Measurements from ENCODE around the gene RPL19. TPM values are rescaled to one million over a fixed set of nuclear protein-coding genes. Genes with fewer than 3 reads are reported as not detected.

RPL19 gene
- total RNA-seq, 1 donor from 2014 or later: 1,422 TPM

DNA sequence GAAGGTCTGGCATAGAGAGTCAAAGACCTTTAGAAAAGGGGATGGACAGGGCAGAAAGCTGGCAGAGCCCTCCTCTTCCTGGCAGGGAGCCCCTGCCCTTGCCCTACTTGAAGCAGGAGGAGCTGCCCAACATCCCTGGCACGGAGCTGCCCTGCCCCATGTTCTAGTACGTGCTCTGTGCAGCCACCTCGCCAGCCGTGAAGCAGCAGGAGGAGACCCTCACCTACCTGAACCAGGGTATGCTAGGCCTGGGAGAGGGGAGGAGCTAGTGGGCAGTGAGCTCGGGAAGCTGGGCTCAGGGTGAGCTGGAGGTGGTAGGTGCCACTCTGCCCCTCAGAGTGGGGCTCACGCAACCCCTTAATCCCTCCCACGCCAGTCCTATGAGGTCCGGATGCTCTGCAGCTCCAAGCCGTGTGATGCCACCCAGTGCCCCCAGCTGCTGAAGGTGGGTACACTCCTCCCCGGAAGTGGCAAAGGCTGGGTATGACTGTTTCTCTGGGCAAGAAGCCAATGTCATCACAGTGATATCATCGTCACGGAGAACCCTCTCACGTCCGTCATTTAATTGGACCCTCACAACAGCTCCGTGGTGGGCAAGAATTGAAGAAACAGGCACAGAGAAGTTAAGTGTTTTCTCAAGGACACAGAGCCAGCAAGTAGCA, 38.4 kb downstream of the RPL19 start:
- Mint-ChIP-seq H3K27me3 (ENCODE audit: low read depth) (peaks cover 16% of the 10 kb centered on the region), H3K36me3 (no peaks in the 10 kb centered on the region), H3K9me3 (no peaks in the 10 kb centered on the region), H3K4me1 (peaks cover 8% of the 10 kb centered on the region), H3K4me3 (no peak overlapping the region), H3K27ac (no peak overlapping the region)
- no peak for DNase-seq (ENCODE audit: low spot score in 2 of 2, unreplicated experiment in 2 of 2)
- TF ChIP-seq, protein P1, sequence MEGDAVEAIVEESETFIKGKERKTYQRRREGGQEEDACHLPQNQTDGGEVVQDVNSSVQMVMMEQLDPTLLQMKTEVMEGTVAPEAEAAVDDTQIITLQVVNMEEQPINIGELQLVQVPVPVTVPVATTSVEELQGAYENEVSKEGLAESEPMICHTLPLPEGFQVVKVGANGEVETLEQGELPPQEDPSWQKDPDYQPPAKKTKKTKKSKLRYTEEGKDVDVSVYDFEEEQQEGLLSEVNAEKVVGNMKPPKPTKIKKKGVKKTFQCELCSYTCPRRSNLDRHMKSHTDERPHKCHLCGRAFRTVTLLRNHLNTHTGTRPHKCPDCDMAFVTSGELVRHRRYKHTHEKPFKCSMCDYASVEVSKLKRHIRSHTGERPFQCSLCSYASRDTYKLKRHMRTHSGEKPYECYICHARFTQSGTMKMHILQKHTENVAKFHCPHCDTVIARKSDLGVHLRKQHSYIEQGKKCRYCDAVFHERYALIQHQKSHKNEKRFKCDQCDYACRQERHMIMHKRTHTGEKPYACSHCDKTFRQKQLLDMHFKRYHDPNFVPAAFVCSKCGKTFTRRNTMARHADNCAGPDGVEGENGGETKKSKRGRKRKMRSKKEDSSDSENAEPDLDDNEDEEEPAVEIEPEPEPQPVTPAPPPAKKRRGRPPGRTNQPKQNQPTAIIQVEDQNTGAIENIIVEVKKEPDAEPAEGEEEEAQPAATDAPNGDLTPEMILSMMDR (IDR thresholded peaks at IDR 0.05; ENCODE audit: unreplicated experiment): no peak

DNA sequence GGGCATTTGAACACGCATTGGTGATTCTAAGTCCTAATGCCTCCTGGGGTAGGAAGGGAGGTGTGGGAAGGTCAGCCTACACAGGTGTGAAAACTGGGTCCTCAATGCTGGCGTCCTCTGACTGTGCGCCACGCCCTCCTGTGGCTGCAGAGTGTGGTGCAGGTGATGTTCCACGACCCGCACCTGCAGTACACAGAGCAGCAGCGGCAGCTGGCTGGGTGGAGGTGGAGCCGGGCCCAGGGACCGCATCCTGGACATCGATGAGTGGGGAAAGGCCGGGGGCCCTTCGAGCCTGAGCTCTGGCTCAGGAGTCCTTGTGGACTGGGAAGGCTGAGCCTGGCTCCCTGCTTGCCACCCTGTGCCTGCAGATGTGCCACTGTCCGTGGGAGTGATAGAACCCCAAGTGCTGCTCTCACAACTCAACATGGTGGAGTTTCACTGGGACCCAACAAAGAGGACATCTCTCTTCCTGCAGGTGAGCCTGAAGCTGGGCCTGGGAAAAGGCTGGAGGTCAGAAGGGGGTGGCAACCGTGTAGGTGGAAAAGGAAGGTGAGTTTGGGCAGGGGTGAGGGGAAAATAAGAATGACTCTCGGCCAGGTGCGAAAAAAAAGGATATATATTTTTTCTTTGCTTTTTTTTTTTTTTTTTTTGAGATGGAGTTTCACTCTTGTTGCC, 39.7 kb downstream of the RPL19 start:
- peak in 1 of 2 experiments; percentile 70 for DNase-seq (ENCODE audit: low spot score in 2 of 2, unreplicated experiment in 2 of 2)
- Mint-ChIP-seq H3K36me3 (no peaks in the 10 kb centered on the region), H3K27ac (no peak overlapping the region), H3K9me3 (no peaks in the 10 kb centered on the region), H3K4me3 (no peak overlapping the region), H3K27me3 (ENCODE audit: low read depth) (peaks cover 18% of the 10 kb centered on the region), H3K4me1 (peaks cover 10% of the 10 kb centered on the region)
- TF ChIP-seq, protein P1 (IDR thresholded peaks at IDR 0.05; ENCODE audit: unreplicated experiment): peak; percentile 59

DNA sequence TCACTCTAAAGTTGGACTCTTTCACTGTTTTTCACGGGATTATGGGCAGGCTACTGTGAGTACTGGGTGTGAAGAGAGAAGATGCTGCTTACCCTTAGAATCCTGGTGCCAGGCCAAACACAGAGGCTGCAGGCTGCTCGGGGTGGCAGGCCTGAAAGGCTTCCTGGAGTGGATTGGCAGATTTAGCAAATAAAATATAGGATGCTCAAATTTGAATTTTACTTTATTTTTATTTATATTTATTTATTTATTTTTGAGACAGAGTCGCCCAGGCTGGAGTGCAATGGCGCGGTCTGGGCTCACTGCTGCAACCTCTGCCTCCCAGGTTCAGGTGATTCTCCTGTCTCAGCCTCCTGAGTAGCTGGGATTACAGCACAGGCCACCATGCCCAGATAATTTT, 40.5 kb downstream of the RPL19 start:
- H3K27me3 Mint-ChIP-seq (ENCODE audit: low read depth): peaks cover 18% of the 10 kb centered on the region
- no peak for DNase-seq (ENCODE audit: low spot score in 2 of 2, unreplicated experiment in 2 of 2)
- H3K27ac Mint-ChIP-seq: no peak overlapping the region
- TF ChIP-seq, protein P1 (IDR thresholded peaks at IDR 0.05; ENCODE audit: unreplicated experiment): no peak
- H3K4me3 Mint-ChIP-seq: no peak overlapping the region
- H3K36me3 Mint-ChIP-seq: no peaks in the 10 kb centered on the region
- H3K4me1 Mint-ChIP-seq: peaks cover 7% of the 10 kb centered on the region
- no peaks in the 10 kb centered on the region for H3K9me3 Mint-ChIP-seq

DNA sequence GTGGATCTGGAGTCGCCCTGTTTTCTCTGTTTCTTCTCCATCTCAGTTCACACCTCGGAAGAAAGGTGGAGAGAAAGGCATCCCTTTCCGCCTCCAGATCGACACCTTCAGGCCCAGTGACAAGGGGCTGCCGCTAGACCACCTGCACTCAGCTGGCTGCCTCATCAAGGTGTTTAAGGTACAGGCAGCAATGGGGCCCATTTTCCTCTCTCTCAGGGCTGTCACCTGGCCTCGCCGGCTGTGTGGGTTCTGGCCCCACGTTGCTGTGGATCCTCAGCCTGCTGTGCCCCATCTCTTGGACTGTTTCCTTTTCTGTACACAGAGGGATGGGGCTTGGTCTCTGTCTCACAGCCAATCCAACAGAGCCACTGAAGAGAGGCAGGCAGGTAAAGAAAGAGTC, 43.1 kb downstream of the RPL19 start:
- H3K27ac Mint-ChIP-seq: no peak overlapping the region
- peaks cover 2% of the 10 kb centered on the region for H3K4me1 Mint-ChIP-seq
- no peak for DNase-seq (ENCODE audit: low spot score in 2 of 2, unreplicated experiment in 2 of 2)
- no peak overlapping the region for H3K4me3 Mint-ChIP-seq
- no peaks in the 10 kb centered on the region for H3K9me3 Mint-ChIP-seq
- peaks cover 17% of the 10 kb centered on the region for H3K27me3 Mint-ChIP-seq (ENCODE audit: low read depth)
- TF ChIP-seq, protein P1 (IDR thresholded peaks at IDR 0.05; ENCODE audit: unreplicated experiment): no peak
- H3K36me3 Mint-ChIP-seq: no peaks in the 10 kb centered on the region

DNA sequence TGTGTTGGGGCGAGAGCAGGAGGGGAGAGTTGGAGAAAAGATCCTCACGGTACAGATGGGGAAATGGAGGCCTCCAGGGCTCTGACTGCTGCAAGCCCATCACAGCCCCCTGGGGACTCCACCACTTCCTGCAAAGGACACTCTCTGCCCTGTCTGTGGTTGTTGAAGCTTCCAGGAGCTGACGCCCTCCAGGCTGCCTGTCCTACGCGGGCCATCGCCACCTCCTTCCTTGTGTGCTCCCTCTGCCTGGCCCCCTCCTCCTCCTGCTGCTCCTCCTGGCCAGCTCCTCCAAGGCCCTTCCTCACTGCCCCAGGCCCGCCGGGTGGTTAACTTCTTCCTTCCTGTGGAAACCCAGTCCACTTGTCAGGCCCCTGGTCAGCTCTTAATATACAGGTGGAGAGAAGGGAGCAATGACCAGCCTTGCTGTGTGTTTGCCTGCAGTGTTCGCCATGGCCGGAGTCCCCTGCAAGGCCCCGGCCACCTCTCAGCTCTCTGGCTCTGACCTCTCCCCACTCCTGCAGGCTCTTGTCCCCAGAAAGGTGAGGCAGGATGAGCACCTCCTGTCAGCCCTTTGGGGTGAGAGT, 44.0 kb downstream of the RPL19 start:
- no peak for DNase-seq (ENCODE audit: low spot score in 2 of 2, unreplicated experiment in 2 of 2)
- peaks cover 10% of the 10 kb centered on the region for H3K27me3 Mint-ChIP-seq (ENCODE audit: low read depth)
- no peaks in the 10 kb centered on the region for H3K36me3 Mint-ChIP-seq
- H3K27ac Mint-ChIP-seq: no peak overlapping the region
- no peaks in the 10 kb centered on the region for H3K9me3 Mint-ChIP-seq
- H3K4me1 Mint-ChIP-seq: peaks cover 2% of the 10 kb centered on the region
- no peak overlapping the region for H3K4me3 Mint-ChIP-seq
- TF ChIP-seq, protein P1 (IDR thresholded peaks at IDR 0.05; ENCODE audit: unreplicated experiment): no peak

Measured in mesothelial cell of epicardium (in vitro differentiated cells).